ENCODE measurements around the gene KCTD1.

GRCh38 chr18:26536664-26537063, 11.7 kb downstream of the KCTD1 start:
- TF ChIP-seq CTCF (IDR thresholded peaks at IDR 0.05) (no peak), POLR2A (IDR thresholded peaks at IDR 0.05) (no peak)
